Psoas muscle (tissue), 8 donors: Measurements from ENCODE around the gene TNIK. TPM values are rescaled to one million over a fixed set of nuclear protein-coding genes. Genes with fewer than 3 reads are reported as not detected.

Experiments used
- ATAC-seq, 4 donors: fragments of 200-7000 bp; cut with Tn5 transposase; one replicate each; pipeline ENCODE4 v1.9.1; 2020; ENCODE audit warnings: moderate library complexity in 3 of 4, mild to moderate bottlenecking in 2 of 4
- DNase-seq, 2 donors: peaks; one replicate each; pipeline ENCODE4 v3.0.0-alpha.2; 2020
- H3K27ac ChIP-seq: fragments of 200-600 bp; one replicate; pipeline ENCODE4 v1.8.0; 2022
- H3K27me3 ChIP-seq, 3 donors: fragments of 200-600 bp in 1 of 3; one replicate each; pipeline versions ENCODE4 v1.6.1 to v1.8.0; 2013 to 2022; ENCODE audit warnings: low read length in 2 of 3, mild to moderate bottlenecking in 2 of 3, moderate library complexity in 1 of 3; ENCODE audit not compliant: insufficient read depth in 3 of 3
- H3K36me3 ChIP-seq, 2 donors: fragments of 200-600 bp in 1 of 2; one replicate each; pipeline versions ENCODE4 v1.6.1 to v1.8.0; 2013 to 2022; ENCODE audit warnings: low read depth in 1 of 2, mild to moderate bottlenecking in 1 of 2, moderate library complexity in 1 of 2; ENCODE audit not compliant: insufficient read depth in 1 of 2
- H3K4me1 ChIP-seq: fragments of 200-600 bp; one replicate; pipeline ENCODE4 v1.8.0; 2022
- H3K4me3 ChIP-seq: fragments of 200-600 bp; one replicate; pipeline ENCODE4 v1.8.0; 2022; ENCODE audit warnings: mild to moderate bottlenecking
- H3K9me3 ChIP-seq: fragments of 200-600 bp; one replicate; pipeline ENCODE4 v1.8.0; 2022
- whole genome bisulfite sequencing, 3 donors: extraction: QIAGEN DNeasy Blood & Tissue Kit; methylation state at CpG; one replicate each; pipeline versions ENCODE4 v1.1.6 to v1.1.7; 2013; 5-methylcytosine and 5-hydroxymethylcytosine counted together
- intact Hi-C, 2 donors: fragments of 100-400 bp; cut with DNase I; formaldehyde crosslinking; loops; one replicate each; pipeline versions ENCODE4 v1.11.0 to v1.14.2; 2022
- polyA plus RNA-seq, 3 donors: library from polyadenylated mRNA; stranded (reverse); fragments of 200-250 nt; gene quantifications; one replicate each; pipeline ENCODE4 v1.2.3, GENCODE V29; 2013
- total RNA-seq, 4 donors: library from RNA; stranded (reverse); fragmentation: NEBNext Ultra II Directional in 2 of 4; extraction: Animal tissue kit (Norgen Biotek cat#: 25700) in 2 of 4; gene quantifications; one replicate each; pipeline versions ENCODE4 v1.2.1 to v1.2.4, GENCODE V29; 2021 to 2023
- TF ChIP-seq, protein P1 (sequence below): fragments of 200-600 bp; IDR thresholded peaks from one replicate; pipeline ENCODE4 v1.8.0; 2022; ENCODE audit warnings: antibody characterized with exemption
- donor health status: healthy with polysubstance abuse.
- donor health status: DM: no; HTN: no; CAD: no; lungs with moderate emphysema.
- donor health status: Bipolar disorder and iron deficiency.
- donor health status: healthy.
- donor health status: DM: yes; HTN: yes; CAD: no.
- donor health status: DM: no; HTN: no; CAD: no.
- donor health status: DM: no; HTN: no; CAD: no.
- donor health status: DM: yes; HTN: yes; CAD: no.

Gene TNIK
- total and polyA plus RNA-seq, 7 donors = 9.9 to 32.4 (median 12.5) TPM

DNA sequence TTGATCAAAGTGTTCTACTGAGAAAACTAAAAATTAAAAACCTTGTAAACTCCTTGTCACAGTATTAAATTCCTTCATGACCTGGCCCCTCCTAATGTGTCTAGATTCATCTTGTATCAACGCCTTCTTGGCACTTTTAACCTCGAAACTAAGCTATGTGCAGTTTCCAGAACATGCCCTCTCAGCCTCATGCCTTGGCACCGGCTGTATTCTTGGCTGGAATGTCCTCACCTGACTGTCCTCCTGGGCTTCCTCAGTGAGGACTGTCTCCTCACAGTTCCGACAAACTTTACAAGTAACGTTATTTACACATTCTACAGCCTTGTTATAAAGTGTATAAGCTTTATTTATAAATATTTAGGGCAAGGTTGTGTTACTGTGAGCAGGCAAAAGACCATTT, 237.2 kb downstream of the TNIK start:
- TF ChIP-seq, protein P1, sequence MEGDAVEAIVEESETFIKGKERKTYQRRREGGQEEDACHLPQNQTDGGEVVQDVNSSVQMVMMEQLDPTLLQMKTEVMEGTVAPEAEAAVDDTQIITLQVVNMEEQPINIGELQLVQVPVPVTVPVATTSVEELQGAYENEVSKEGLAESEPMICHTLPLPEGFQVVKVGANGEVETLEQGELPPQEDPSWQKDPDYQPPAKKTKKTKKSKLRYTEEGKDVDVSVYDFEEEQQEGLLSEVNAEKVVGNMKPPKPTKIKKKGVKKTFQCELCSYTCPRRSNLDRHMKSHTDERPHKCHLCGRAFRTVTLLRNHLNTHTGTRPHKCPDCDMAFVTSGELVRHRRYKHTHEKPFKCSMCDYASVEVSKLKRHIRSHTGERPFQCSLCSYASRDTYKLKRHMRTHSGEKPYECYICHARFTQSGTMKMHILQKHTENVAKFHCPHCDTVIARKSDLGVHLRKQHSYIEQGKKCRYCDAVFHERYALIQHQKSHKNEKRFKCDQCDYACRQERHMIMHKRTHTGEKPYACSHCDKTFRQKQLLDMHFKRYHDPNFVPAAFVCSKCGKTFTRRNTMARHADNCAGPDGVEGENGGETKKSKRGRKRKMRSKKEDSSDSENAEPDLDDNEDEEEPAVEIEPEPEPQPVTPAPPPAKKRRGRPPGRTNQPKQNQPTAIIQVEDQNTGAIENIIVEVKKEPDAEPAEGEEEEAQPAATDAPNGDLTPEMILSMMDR = no peak
- DNase-seq (no peak), ATAC-seq (peak in 2 of 4 donors; percentile 38 to 57)
- Histone ChIP-seq H3K9me3 (no peaks in the 10 kb centered on the region), H3K27ac (no peak overlapping the region), H3K4me1 (peaks cover 14% of the 10 kb centered on the region), H3K36me3 (peaks cover 0 to 12% of the 10 kb centered on the region in 2 donors), H3K27me3 (no peaks in the 10 kb centered on the region), H3K4me3 (no peak overlapping the region)
- 24 to 42% (median 25%) methylated on average over 5 of the region's 5 CpGs for WGBS, 3 donors
- intact Hi-C loops = no loop called here

DNA sequence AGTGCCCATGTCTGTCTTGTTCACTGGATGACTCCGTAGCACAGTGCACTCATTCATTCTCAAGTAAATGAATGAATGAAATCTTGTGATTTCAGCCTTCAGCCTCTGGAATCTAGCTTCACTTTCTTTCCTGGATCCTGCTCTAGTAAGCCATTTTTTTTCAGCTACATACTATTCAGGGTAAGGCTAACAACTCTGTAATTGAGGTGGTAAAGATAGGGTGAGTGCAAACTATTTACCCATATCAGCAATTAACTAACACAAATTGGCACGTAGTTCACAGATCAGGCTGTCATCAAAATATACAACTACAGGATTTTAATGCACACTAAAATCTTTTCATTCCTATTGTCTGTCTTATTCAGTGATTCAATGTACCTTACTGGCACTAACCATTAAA, 238.6 kb downstream of the TNIK start:
- intact Hi-C loops = no loop called here
- TF ChIP-seq, protein P1 = no peak
- 87 to 97% (median 94%) methylated on average over 2 of the region's 2 CpGs for WGBS, 3 donors
- DNase-seq (no peak), ATAC-seq (no peak)
- peaks cover 14% of the 10 kb centered on the region for H3K4me1 ChIP-seq
- H3K4me3 ChIP-seq = no peak overlapping the region
- H3K27me3 ChIP-seq = no peaks in the 10 kb centered on the region
- H3K9me3 ChIP-seq = no peaks in the 10 kb centered on the region
- no peak overlapping the region for H3K27ac ChIP-seq
- H3K36me3 ChIP-seq = no peaks in the 10 kb centered on the region

DNA sequence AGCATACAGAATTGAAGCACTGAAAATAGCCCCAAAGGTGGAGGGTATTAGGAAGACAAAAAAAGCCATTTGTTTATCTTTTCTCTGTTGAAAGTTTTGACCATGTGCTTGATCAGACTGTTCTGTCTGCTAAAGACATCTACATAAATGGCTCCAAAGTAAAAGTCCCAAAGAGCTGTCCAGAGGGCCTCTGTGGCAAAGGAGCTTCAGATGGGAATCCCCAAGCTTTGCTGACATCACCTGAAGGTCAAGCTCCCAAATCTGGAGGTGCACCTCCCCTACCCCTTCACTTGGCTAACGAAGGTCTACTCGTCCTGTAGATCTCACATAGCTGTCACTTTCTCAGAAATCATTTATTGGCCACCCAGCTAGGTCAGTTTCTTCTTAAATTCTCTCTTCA, 239.1 kb downstream of the TNIK start:
- DNase-seq (no peak), ATAC-seq (no peak)
- Histone ChIP-seq H3K36me3 (no peaks in the 10 kb centered on the region), H3K4me3 (no peak overlapping the region), H3K27me3 (no peaks in the 10 kb centered on the region), H3K9me3 (no peaks in the 10 kb centered on the region), H3K4me1 (peaks cover 14% of the 10 kb centered on the region), H3K27ac (no peak overlapping the region)
- TF ChIP-seq, protein P1 = no peak
- intact Hi-C loops = no loop called here
- WGBS, 3 donors = 40 to 67% (median 67%) methylated on average over 2 of the region's 2 CpGs

DNA sequence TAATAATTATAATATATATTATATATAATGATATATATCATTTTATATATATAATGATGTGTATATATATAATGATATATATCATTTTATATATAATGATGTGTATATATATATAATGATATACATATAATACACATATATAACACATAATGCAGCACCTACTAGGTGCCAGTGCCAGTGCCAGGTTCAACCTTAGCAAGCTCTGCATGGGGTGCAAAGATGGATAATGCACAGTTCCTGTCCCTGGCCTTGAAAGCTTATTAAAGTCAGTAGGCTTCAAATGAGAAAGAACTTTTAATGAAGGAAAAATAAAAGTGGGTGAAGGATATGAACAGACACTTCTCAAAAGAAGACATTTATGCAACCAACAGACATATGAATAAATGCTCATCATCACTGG, 240.9 kb downstream of the TNIK start:
- no peaks in the 10 kb centered on the region for H3K36me3 ChIP-seq
- TF ChIP-seq, protein P1 = no peak
- ATAC-seq (no peak), DNase-seq (no peak)
- H3K4me1 ChIP-seq = peaks cover 14% of the 10 kb centered on the region
- intact Hi-C loops = no loop called here
- H3K4me3 ChIP-seq = no peak overlapping the region
- no peak overlapping the region for H3K27ac ChIP-seq
- no peaks in the 10 kb centered on the region for H3K9me3 ChIP-seq
- H3K27me3 ChIP-seq = no peaks in the 10 kb centered on the region

DNA sequence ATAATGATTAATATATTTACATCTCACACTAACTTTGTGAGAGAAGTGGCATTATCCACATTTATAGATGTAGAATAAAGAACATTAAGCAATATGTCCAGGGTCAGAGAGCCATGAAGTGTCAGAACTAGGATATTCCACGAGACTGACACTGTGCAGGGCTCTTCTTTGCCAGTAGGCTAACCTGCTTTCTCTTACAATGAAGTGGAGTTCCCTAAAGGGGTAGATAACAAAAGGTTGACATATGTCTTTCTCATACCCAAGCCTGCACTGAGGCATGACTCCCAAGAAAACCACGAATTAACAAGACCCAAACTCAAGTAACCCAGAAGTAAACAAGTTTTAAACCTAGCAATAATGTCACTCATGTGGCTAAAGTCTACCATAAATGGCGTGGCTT, 242.1 kb downstream of the TNIK start:
- no peaks in the 10 kb centered on the region for H3K36me3 ChIP-seq
- H3K9me3 ChIP-seq = no peaks in the 10 kb centered on the region
- ATAC-seq (no peak), DNase-seq (no peak)
- TF ChIP-seq, protein P1 = no peak
- intact Hi-C loops = no loop called here
- H3K4me3 ChIP-seq = no peak overlapping the region
- no peak overlapping the region for H3K27ac ChIP-seq
- no peaks in the 10 kb centered on the region for H3K27me3 ChIP-seq
- WGBS, 3 donors = 77 to 79% (median 78%) methylated on average over 3 of the region's 3 CpGs
- H3K4me1 ChIP-seq = peaks cover 4% of the 10 kb centered on the region
